GM18858 (cell line): Measurements from ENCODE around the gene VGLL2.
"Not testable (repeated sequence)": the region's sequence is repeated elsewhere in the genome, so short reads cannot be mapped to it uniquely, and the experiment has no call there.

Experiments used
- ATAC-seq: cut with Tn5 transposase; IDR thresholded peaks from one replicate; pipeline ENCODE4 v1.9.1; 2021; ENCODE audit not compliant: unreplicated experiment

VGLL2 gene, protein sequence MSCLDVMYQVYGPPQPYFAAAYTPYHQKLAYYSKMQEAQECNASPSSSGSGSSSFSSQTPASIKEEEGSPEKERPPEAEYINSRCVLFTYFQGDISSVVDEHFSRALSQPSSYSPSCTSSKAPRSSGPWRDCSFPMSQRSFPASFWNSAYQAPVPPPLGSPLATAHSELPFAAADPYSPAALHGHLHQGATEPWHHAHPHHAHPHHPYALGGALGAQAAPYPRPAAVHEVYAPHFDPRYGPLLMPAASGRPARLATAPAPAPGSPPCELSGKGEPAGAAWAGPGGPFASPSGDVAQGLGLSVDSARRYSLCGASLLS

DNA sequence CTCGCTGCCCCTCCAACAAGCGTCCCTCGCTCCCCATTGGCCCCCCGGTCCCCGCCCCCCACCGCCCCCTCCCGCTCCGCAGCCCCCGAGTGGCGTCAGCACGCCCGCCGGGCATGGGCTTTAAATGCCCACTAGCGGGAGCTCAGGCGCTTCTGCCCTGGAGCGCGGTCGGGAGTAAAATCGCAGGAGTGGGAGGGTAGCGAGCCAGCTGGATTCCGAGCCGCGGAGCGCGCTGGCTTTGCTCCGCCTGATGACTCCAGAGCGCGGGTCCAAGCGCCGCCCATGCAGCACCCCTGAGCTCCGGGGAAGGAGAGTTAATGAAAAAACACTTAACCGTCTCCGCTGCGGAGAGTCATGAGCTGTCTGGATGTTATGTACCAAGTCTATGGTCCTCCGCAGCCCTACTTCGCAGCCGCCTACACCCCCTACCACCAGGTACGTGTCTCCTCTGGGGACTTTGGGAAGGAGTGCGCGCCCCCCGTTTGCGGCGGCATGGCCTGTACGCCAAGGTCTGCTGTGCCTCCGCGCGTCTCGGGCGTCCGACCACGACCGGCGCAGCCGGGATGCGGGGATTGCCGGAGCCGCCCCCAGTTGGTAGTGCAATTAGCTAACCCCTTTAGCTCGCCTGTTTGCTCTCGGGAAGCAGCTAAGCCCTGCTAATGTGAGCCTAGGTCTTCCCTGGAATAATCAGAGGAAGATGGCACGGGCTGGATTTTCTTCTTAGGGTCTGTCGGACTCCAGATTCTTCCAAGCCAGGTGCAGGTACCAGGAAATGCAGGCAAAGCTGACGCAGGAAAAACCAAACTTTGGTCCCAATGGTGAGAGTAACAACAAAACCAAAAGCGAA is at the start of gene VGLL2:
TSS of gene VGLL2 (plus strand) at position 149 of the 847 bp plus-strand sequence. CDS start at position 355, 206 bp downstream.
- no peak for ATAC-seq

DNA sequence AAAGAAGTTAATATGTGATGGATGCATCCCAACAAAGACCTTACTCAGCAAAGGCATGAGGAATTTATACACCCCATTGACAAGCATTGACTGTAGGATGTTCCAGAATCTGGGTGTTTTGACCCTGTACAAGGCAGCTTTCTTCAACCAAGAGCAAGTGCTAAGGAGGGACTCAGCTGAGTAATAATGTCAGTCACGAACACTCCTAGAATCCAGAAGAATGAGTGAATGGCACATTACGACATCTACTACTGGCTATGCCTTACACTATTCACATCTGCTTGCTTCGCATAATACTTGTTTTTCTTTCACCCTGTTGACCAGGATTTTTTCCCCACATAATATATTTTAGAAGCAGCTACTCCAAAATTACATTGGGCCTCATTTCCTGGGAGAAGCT is 42.5 kb upstream of the VGLL2 start:
- no peak for ATAC-seq

DNA sequence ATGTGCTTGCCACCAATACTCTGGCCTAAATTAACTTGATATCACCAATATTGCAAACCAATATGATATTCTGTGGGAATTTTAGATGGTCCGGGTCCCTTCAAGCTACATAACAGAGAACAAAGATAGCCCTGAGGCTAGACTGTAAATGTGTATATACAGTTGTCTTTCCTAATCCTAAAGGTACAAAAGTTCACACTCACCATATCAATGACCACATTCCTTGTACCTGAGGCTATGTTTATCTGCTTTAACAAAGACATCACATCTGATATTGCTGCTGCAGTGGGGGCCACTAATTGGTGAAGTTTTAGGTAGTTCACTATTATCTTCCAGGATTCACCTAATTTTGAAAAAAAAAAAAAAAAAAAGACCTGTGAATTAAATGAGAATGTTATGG is 38.6 kb upstream of the VGLL2 start:
- no peak for ATAC-seq

DNA sequence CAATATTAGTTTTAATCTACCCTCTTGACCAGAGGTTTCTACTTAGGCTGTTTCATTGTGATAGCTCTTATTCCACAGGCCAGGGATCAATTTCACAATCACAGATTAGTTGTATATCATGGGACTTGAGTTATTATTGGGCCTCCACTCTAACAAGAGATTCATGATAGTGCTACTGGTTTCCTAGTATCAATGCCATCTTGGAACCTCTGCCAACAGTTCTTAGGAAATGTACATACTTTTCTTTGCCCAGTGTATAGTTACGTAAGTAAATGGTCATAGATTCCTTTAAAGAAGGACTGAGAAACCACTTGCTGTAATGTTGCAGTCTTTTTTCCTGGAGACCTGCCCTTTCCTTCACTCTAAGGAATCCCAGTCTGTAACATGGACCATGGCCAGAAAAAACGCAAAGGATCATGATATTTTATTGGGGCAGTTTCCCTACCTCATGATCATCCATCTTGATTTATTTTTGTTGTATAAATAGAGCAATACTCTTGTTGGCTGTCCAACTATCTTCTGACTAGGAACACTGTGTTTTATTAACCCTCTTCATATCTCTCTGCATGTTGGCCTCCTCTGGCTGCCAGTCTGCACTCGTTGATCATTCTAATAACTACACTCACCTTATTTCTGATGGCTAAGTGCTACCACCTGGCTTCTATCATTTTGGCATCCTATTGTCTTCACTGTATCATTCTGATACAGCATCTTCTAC is 38.0 kb upstream of the VGLL2 start:
- no peak for ATAC-seq

DNA sequence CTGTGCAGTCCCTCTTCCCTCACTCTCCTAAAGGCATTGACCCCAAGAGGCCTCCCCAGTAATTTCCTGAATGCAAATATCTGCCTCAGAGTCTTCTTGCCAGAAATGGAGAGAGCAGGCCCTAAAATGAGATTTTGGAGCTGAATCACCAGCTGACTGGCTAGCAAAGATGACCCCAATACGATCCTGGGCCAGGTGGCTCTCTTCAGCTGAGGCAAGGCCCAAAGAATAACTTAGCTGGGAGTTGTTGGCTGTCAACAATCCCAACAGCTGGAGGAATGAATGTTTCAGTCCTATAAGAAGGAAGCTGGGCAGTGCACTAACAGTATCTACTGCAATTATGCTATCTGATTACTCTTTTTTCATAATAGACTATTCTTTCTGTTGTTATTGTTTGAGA is 37.2 kb upstream of the VGLL2 start:
- no peak for ATAC-seq

DNA sequence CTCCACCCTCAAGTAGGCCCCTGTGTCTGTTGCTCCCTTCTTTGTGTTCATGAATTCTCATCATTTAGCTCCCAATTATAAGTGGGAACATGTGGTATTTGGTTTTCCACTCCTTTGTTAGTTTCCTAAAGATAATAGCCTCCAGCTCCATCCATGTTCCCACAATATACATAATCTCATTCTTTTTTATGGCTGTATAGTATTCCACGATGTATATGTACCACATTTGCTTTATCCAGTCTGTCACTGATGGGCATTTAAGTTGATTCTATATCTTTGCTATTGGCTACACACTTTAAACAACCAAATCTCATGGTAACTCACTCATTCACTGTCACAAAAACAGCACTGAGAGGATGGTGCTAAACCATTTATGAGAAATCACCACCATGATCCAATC is 35.5 kb upstream of the VGLL2 start:
- no peak for ATAC-seq

DNA sequence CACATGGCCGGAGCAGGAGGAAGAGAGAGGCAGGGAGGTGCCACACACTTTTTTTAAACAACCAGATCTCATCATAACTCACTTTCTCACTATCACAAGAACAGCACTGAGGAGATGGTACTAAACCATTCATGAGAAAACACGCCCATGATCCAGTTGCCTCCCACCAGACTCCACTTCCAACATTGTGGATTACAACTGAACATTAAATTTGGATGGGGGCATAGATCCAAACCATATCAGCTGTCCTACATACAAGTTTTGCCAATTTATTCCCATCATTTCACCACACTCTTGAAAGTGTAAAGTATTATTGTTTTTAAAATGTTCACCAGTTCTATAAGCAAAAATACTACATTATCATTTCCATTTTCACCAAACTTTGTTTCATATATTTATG is 33.9 kb upstream of the VGLL2 start:
- no peak for ATAC-seq

DNA sequence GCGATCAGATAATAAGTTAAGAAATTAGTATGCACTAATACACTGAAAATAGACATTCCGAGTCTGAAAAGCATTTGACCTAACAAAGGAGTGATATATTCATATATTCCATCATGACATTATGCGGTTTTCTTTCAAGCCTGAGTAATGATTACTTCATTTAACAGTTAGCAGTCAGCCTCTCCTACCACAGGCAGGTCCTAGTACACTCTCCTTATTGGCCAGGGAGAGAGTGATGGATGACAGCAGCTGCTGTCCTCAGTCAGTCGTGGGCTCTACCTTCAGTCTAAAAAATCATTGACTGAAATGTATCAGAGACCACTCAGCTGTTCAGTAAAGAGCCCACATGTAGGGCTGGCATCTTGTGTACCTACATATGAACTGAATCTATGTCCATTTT is 33.2 kb upstream of the VGLL2 start:
- no peak for ATAC-seq

DNA sequence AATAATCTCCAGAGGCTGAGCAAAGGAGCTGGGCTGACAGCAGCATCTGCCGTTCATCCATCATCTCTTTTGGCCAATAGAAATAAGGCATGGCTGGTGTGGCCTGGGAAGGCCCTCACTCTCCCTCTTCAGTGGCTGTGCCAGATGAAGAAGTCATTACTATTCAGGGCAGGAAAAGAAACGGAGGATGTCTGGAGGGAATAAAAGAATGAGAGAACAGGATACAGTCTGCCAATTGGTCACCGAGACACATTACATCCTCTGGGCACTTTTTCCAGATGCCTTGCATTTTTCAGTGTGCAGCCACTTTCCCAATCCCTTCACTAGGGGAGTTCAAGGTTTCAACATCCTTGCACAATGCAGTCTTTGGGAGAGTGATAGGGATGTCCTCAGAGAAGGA is 32.2 kb upstream of the VGLL2 start:
- no peak for ATAC-seq

DNA sequence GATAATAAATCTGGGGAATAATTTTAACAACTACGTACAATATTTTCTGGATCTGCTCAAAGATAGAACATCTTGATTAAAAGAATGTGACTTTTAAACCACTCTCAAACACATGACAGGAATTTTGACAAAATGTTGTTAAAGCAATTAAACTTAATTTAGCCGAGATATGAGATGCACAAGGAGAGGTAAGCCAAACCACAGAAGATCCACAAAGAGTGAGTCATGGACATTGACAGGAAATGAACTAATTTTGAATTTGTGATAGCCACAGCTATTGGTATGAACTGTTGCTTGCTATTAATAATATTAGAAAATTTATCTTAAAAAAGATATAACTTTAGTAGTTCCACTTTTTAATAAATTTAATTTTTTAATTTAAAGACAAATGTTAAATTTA is 27.8 kb upstream of the VGLL2 start:
- ATAC-seq = no peak

DNA sequence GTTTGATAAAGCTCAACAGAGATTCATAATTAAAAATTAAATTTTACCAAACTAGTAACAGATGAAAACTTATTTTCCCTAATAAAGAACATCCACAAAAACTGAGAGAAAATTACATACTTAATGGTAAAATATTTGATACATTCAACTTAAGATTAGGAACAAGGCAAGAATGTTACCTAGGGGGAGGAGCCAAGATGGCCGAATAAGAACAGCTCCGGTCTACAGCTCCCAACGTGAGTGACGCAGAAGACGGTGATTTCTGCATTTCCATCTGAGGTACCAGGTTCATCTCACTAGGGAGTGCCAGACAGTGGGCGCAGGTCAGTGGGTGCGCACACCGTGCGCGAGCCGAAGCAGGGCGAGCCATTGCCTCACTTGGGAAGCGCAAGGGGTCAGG is 20.8 kb upstream of the VGLL2 start:
- ATAC-seq = not testable (repeated sequence)

DNA sequence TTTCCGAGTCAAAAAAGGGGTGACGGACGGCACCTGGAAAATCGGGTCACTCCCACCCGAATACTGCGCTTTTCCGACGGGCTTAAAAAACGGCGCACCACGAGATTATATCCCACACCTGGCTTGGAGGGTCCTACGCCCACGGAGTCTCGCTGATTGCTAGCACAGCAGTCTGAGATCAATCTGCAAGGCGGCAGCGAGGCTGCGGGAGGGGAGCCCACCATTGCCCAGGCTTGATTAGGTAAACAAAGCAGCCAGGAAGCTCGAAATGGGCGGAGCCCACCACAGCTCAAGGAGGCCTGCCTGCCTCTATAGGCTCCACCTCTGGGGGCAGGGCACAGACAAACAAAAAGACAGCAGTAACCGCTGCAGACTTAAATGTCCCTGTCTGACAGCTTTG is 20.4 kb upstream of the VGLL2 start:
- not testable (repeated sequence) for ATAC-seq

DNA sequence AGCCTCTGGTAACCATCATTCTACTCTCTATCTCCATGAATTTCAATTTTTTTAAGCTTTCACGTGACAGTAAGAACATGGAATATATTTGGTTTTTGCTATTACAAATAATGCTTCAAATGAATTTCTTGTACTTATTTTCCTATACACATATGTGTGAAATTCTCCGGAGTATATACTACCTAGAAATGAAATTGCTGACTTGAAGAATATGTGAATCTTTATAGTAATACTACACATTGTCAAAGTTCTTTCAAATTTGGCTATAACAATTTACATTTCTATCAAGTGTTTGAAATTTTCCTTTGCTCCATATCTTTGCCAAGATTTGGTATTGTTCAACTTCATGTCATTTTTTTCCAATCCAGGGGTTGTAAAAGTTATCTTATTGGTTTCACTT is 11.6 kb upstream of the VGLL2 start:
- ATAC-seq = no peak

DNA sequence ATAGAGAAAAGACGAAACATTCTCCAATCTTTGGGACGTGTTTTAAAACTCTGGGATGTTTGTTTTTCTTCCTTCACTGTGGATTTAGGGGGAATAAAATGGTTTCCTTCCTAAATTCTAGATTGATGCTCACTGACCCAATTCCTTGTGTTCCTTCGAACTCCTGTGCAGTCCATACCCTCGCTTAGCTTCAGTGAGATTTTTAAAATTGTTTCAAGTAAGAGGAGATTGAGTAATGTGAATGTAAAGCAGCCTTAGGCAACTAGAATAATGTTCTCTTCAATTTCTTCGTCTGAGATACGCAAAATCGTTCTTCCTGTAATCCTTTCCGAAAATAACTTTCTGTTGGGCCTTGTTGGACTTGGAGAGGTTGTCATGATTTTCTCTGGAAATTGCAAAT is 2.6 kb upstream of the VGLL2 start:
- ATAC-seq = no peak

DNA sequence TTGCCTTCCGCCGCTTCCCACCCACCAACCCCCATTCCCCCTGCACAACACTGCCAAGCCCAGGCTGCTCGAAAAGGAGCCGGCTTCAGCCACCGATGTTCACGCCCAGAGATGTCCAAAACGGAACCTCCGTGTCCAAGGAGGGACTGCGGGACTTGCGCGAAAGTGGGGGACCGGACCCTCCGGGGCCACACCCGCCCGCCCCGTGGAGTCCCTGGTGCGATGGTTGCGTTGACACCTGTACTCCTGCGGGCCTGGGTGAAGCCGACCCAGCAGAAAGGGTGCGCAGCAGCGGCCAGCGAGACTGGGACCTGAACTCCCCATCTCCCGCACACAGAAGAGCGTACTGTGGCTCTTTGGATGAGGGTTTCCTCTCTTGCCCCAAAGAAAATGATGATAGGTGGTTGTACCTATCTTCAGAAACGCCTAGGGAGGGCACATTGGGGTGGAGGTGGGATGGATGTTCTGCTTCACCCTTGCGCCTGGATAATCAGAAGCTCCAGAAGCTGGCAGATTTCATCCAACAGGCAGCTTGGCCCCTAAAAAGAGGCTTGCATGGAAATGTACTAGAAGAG is 1.9 kb upstream of the VGLL2 start:
- ATAC-seq = no peak

DNA sequence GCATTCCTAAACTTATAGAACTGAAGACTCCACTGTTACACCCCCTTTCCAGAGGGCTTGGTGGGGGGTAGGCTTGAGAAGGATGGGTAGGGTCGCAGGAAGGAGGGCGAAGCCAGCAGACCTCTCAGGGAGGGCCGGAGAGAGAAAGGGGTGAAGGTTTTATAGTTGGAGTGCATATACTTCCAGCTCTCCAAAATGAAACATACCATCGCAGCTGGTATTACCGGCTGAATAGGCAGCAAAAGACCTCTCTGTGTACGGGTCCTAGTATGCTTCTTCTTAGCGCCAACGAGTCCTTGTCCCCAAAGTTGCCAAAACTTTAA is 1.0 kb upstream of the VGLL2 start:
- ATAC-seq = no peak

DNA sequence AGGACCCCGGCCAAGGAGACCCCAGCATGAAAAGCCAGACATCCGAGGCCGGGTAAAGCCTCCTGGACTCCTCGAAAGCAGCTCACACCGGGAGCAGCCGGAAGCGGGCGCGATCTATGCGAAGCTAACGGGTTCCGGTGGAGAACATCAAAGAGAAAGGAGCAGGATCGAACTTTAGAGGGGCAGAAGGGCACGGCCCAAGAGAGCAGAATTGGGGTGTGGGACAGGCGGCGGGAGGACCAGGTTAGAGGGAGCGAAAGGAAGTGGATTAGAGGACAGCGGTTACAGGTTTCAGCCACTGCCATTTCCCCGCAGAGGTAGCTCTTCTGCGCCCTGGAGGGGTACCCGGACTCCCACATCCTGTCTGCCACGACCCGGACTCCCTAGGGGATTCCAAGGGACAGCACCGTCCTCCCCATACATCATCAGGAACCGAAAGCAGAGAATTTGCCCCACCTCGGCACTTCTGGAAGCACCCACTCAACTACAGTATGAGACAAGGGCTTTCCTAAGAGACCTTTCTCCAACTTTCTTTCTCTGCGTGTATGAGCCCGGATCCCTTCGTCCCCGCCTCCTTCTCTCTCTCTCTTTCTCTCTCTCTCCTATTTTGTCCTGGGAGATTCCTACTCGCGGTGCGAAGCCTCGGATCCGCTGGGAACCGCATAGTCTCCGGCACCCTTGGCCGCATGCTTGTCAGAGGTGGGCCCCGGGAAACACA is 507 bp upstream of the VGLL2 start:
- no peak for ATAC-seq

DNA sequence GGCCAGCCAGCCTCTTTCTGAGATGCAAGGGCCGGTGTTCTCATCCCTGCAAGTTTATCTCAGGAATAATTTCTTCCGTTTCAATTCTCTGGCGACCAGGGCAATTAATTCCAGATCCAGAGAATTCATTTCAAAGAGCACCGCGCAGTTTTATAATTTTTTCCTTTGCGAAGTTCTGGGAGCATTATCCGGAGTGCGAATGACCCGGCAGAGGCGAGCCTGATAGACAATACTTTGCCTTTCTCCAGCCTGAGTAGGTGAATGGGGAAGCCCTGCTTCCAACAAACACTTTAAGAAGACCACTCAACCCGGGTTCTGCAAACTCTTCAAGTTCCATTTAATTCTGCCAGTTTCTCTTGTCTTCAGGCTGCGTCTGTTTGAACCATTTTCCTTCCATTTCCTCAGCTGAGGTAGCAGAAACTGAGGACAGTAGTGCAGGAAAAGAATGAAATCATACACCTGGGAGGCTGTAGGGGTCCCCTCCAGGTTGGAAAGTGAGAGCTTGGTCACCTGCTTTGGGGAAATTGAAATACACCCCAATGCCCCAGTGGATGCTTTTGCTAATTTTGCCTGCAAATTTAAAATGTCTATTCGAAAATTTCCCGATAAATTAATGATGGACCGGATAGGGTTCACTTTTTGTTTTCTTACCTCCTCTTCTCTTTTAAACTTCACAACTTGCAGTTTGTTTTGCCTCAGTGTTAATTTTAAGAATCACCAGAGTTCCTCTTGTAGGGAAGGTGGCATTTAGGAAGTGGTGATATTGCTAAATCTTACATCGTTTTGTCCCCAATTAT is 1.1 kb downstream of the VGLL2 start:
- no peak for ATAC-seq

DNA sequence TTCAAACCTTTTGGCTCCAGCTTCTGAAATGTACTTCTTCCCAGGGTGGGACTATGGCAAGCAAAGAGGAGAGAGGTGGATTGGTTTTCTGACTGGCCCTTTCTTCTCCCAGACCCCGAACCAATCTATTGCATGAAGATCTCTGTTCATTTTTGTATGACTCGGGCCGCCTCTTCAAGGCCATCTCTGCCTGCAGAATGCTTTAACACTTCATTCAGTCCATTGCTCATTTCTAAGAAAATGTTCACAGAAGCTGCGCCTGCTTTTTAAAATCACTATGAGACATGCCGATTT is 1.6 kb downstream of the VGLL2 start:
- no peak for ATAC-seq

DNA sequence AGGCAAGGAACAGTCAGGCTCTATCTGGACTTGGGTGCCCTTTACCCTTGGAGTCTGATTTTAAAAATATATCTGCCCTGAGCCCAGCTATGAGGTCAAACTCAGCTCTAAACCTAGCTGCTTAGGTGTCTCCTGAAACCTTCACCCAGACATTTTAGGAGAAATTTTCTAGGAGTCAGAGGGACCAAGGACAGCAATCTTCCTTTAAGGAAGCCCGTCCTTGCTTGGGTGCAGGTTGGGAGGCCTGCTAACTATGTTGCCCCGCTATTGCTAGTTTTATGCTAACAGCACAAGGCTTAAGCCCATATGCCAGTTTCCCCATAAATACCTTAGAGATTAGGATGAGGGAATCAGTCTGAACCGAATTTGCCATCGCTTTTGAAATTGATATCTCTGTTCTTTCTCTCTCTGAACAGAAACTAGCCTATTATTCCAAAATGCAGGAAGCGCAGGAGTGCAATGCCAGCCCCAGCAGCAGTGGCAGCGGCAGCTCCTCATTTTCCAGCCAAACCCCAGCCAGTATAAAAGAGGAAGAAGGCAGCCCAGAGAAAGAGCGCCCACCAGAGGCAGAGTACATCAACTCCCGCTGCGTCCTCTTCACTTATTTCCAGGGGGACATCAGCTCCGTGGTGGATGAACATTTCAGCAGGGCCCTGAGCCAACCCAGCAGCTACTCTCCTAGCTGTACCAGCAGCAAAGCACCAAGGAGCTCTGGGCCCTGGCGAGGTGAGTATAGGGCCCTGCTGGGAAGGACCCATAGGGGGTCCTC is 2.6 kb downstream of the VGLL2 start:
- no peak for ATAC-seq
